K562 (cell line): ENCODE data around the gene SPEM2. TPM values are rescaled to one million over a fixed set of nuclear protein-coding genes. Genes with fewer than 3 reads are reported as not detected.

Experiments
- ATAC-seq: fragments of 200-7000 bp; cut with Tn5 transposase; 3 replicates; pipeline ENCODE4 v1.9.1; 2020; ENCODE audit warnings: moderate library complexity
- BruUV-seq: library from RNA; stranded (reverse); fragments of 400-500 nt; replicated peaks from 2 replicates; lab custom pipeline; 2021; lab: Mats Ljungman, UMichigan
- CTCF ChIA-PET: fragments of 300-600 bp; formaldehyde crosslinking; extraction: SDS; loops from one replicate; lab custom pipeline; 2021; ENCODE audit warnings: low intra/inter-chr PET ratio; lab: Yijun Ruan, JAX
- POLR2A ChIA-PET: fragments of 300-600, 350-650 bp; sonication (Branson Sonifier 250); formaldehyde crosslinking; extraction: SDS; loops from one replicate; lab custom pipeline; 2021; ENCODE audit warnings: antibody characterized with exemption, inconsistent platforms; lab: Yijun Ruan, JAX
- DNase-seq, 4 experiments: peaks; one replicate each; pipeline versions ENCODE4 v3.0.0 to v3.0.0-alpha.2; 2011 to 2018; ENCODE audit warnings: low spot score in 3 of 4, mixed read lengths in 3 of 4; ENCODE audit errors: extremely low read depth in 1 of 4
- FAIRE-seq: peaks from 2 replicates; lab custom pipeline; 2011; peaks lifted over from hg19 to GRCh38; lab: Jason Lieb, UNC
- H2AFZ ChIP-seq: 2 replicates; pipeline ENCODE4 v1.6.0; 2011; ENCODE audit warnings: low read depth, low read length, control low read depth, inconsistent platforms
- H3K27ac ChIP-seq: fragments of 200-600 bp; 3 replicates; pipeline ENCODE4 v1.8.0; 2011; ENCODE audit warnings: low read depth, mild to moderate bottlenecking, control low read depth, inconsistent platforms, low read length, moderate library complexity, mixed read lengths; ENCODE audit errors: extremely low read depth
- H3K27me3 ChIP-seq, 2 experiments: fragments of 300-600 bp in 1 of 2; 2 replicates in 1 of 2; 3 replicates in 1 of 2; pipeline versions ENCODE4 v1.6.0 to v1.8.0; 2011; ENCODE audit warnings: inconsistent platforms in 2 of 2, low read length in 2 of 2, mild to moderate bottlenecking in 1 of 2, mixed read lengths in 1 of 2, moderate library complexity in 1 of 2; ENCODE audit not compliant: control insufficient read depth in 2 of 2, insufficient read depth in 2 of 2
- H3K36me3 ChIP-seq: fragments of 300-600 bp; 3 replicates; pipeline ENCODE4 v1.8.0; 2011; ENCODE audit warnings: mild to moderate bottlenecking, low read length, inconsistent platforms; ENCODE audit not compliant: control insufficient read depth, insufficient read depth
- H3K4me1 ChIP-seq, 2 experiments: fragments of 200-600 bp in 1 of 2; replicated peaks in 1 of 2; 2 replicates in 1 of 2; 3 replicates in 1 of 2; pipeline versions ENCODE4 v1.5.1 to v1.8.0; 2011; ENCODE audit warnings: inconsistent platforms in 2 of 2, low read length in 2 of 2, mild to moderate bottlenecking in 1 of 2, mixed read lengths in 1 of 2, moderate library complexity in 1 of 2; ENCODE audit not compliant: control insufficient read depth in 2 of 2, insufficient read depth in 2 of 2
- H3K4me2 ChIP-seq: 2 replicates; pipeline ENCODE4 v1.6.1; 2011; ENCODE audit warnings: low read length, control low read depth, inconsistent platforms, mixed read lengths; ENCODE audit not compliant: insufficient read depth
- H3K4me3 ChIP-seq: fragments of 200-600 bp; sonication (generic), shearing (Covaris generic); 2 replicates; pipeline ENCODE4 v1.5.1; 2016; ENCODE audit warnings: control low read depth, inconsistent platforms
- H3K79me2 ChIP-seq: fragments of 200-600 bp; 3 replicates; pipeline ENCODE4 v1.8.0; 2011; ENCODE audit warnings: low read length, inconsistent platforms; ENCODE audit not compliant: control insufficient read depth, insufficient read depth
- H3K9ac ChIP-seq, 2 experiments: 2 replicates each; pipeline versions ENCODE4 v1.6.0 to v1.6.1; 2011; ENCODE audit warnings: low read depth in 2 of 2, low read length in 2 of 2, control low read depth in 1 of 2, inconsistent platforms in 1 of 2, mild to moderate bottlenecking in 1 of 2, mixed read lengths in 1 of 2; ENCODE audit not compliant: insufficient read depth in 1 of 2
- H3K9me1 ChIP-seq: one replicate; pipeline ENCODE4 v1.6.0; 2011; ENCODE audit warnings: inconsistent platforms, mild to moderate bottlenecking, low read length, moderate library complexity; ENCODE audit not compliant: control insufficient read depth, insufficient read depth
- H3K9me3 ChIP-seq: replicated peaks from 2 replicates; pipeline ENCODE4 v1.5.1; 2011; ENCODE audit warnings: low read depth, low read length, inconsistent platforms; ENCODE audit not compliant: control insufficient read depth, insufficient read depth
- H4K20me1 ChIP-seq: replicated peaks from 2 replicates; pipeline ENCODE4 v1.6.1; 2011; ENCODE audit warnings: low read length, inconsistent platforms, mixed read lengths; ENCODE audit not compliant: control insufficient read depth, insufficient read depth
- DDX20 ChIP-seq: fragments of 450-650 bp; IDR thresholded peaks from 2 replicates; pipeline ENCODE4 v1.6.1; 2016; ENCODE audit warnings: missing genetic modification characterization, low read depth, mild to moderate bottlenecking, missing compliant biosample characterization, moderate library complexity
- ESRRB ChIP-seq: fragments of 250-450 bp; sonication (Bioruptor Pico); IDR thresholded peaks from 2 replicates; pipeline ENCODE4 v1.5.0; 2020; ENCODE audit warnings: mild to moderate bottlenecking, moderate library complexity, borderline replicate concordance
- HDAC8 ChIP-seq: fragments of 450-650 bp; IDR thresholded peaks from 2 replicates; pipeline ENCODE4 v1.6.1; 2016; ENCODE audit warnings: mild to moderate bottlenecking, missing genetic modification characterization, moderate library complexity, missing compliant biosample characterization
- ILK ChIP-seq: fragments of 450-650 bp; IDR thresholded peaks from 2 replicates; pipeline ENCODE4 v1.6.1; 2016; ENCODE audit warnings: missing genetic modification characterization, low read depth, mild to moderate bottlenecking, missing compliant biosample characterization, moderate library complexity, borderline replicate concordance
- SMAD4 ChIP-seq: fragments of 250-450 bp; sonication (Bioruptor Pico); conservative IDR thresholded peaks from 2 replicates; pipeline ENCODE4 v1.8.0; 2021; ENCODE audit warnings: inconsistent platforms, mild to moderate bottlenecking, moderate library complexity
- STAT5B ChIP-seq: fragments of 250-450 bp; sonication (Bioruptor Pico); IDR thresholded peaks from 2 replicates; pipeline ENCODE4 v1.8.0; 2021; ENCODE audit warnings: mild to moderate bottlenecking, inconsistent platforms
- ZBTB1 ChIP-seq: sonication (generic); formaldehyde crosslinking; IDR thresholded peaks from 2 replicates; pipeline ENCODE4 v1.8.1; 2023; ENCODE audit warnings: missing genetic modification reagents, low read depth, mild to moderate bottlenecking, borderline replicate concordance
- ZNF24 ChIP-seq: fragments of 450-650 bp; IDR thresholded peaks from 2 replicates; pipeline ENCODE4 v1.6.1; 2016
- ZNF583 ChIP-seq: fragments of 250-450 bp; sonication (Bioruptor Pico); IDR thresholded peaks from 2 replicates; pipeline ENCODE4 v1.4.0; 2020
- WGBS: fragments of 100-300 bp; shearing (Covaris generic); methylation state at CpG from one replicate; pipeline ENCODE4 v1.1.6; 2016; ENCODE audit warnings: low coverage, mixed read lengths; ENCODE audit not compliant: insufficient coverage; ENCODE audit errors: missing lambda C conversion rate; 5-methylcytosine and 5-hydroxymethylcytosine counted together
- in situ Hi-C: fragments of 300-500 bp; cut with MboI; formaldehyde crosslinking; loops from 4 replicates; pipeline ENCODE4 v1.15.0; 2018; ENCODE audit warnings: inconsistent platforms, mixed read lengths
- intact Hi-C: fragments of 100-400 bp; cut with micrococcal nuclease; formaldehyde crosslinking; loops from 2 replicates; pipeline ENCODE4 v1.14.2; 2022
- polyA plus RNA-seq, 8 experiments: library from polyadenylated mRNA; depleted of rRNA in 4 of 8; stranded (reverse) in 5 of 8; unstranded in 3 of 8; fragments of >200 nt; fragmentation: Nextera tagmentation in 2 of 8; fragmentation: Illumina TruSeq in 1 of 8; extraction: Ambion mirVana in 2 of 8; extraction: Trizol in 1 of 8; gene quantifications; 2 replicates each; pipeline versions ENCODE4 v1.2.1 to v1.2.3, GENCODE V29; 2011 to 2014; ENCODE audit warnings: inconsistent platforms in 1 of 8, missing spikeins in 1 of 8
- total RNA-seq, 7 experiments: library from RNA; depleted of rRNA in 6 of 7; stranded (reverse); fragments of >200 nt in 6 of 7; fragmentation: Illumina TruSeq in 2 of 7; extraction: Trizol in 2 of 7; gene quantifications; 2 replicates each; pipeline versions ENCODE4 v1.2.1 to v1.2.3, GENCODE V29; 2011 to 2021; ENCODE audit warnings: low replicate concordance in 1 of 7
- TF ChIP-seq, protein P1 (sequence below): sonication (generic); formaldehyde crosslinking; IDR thresholded peaks from 2 replicates; pipeline ENCODE4 v1.8.1; 2023; ENCODE audit warnings: mild to moderate bottlenecking, missing genetic modification reagents
- TF ChIP-seq, protein P2 (sequence below): fragments of 250-450 bp; sonication (Bioruptor Pico); IDR thresholded peaks from 2 replicates; pipeline ENCODE4 v1.4.0; 2020; ENCODE audit warnings: borderline replicate concordance
- TF ChIP-seq, protein P3 (sequence below): fragments of 450-650 bp; formaldehyde crosslinking; IDR thresholded peaks from 2 replicates; pipeline ENCODE4 v1.4.0; 2020; ENCODE audit warnings: mild to moderate bottlenecking, moderate library complexity
- TF ChIP-seq, protein P4 (sequence below): fragments of 250-450 bp; sonication (Bioruptor Pico); IDR thresholded peaks from 2 replicates; pipeline ENCODE4 v1.5.0; 2020; ENCODE audit warnings: mild to moderate bottlenecking

The SPEM2 gene
- total and polyA plus RNA-seq, 9 of the 15 experiments (the other 6 are each of a cell fraction or from before 2014, with no cell fraction given) = not detected

DNA sequence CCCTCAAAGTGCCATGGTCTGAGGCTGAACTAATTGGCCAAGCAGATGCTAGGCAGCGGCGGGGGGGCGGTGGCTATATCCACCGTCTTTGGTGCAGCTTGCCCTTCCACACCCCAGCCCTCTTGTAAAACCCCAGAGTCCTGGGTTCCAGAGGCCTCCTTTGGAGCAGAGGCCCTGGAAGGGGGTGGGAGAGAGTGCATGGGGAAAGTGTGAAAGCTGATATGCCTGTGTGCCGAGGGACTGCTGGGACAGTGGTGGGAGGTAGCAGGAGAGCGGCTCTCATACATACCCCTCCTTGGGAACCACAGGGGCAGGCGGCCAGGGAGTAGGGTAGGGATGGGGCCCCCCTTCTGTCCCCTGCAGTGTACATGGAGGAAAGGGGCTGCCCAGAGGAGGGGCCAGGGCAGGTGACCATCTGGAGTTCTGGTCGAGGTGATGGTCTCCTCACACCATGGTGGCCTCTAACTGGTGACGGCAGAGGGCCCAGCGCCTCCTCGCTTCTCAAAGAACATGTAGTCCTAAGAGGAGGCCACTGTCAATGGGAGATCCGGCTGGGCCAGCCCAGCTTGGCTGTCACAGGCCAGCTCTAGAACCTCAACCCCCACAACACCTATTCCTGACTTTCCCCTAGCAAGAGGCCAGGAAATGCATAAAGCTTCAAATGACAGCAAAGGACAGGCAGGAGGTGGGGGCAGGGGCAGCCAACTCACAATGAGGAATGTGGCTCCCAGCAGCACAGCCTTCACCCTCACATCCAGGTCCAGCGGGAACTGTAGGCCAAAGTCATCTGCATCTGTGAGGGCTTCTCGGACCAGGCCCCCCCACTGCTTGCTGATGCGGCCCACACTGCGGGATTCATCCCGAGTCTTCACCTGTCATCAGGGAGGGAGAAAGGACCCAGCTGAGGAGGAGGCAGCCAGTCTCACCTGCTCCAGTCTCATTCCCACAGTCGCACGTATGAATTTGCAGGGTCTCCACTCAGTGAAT lies 35.2 kb upstream of the SPEM2 start:
- Histone ChIP-seq H3K36me3 (peaks cover 8% of the 10 kb centered on the region; the same call in 1 of the 3 replicates), H3K9ac (peak overlapping the region in 1 of 2 experiments; percentile 13; a peak in 2 of 4 replicates), H3K9me3 (no peaks in the 10 kb centered on the region), H3K4me1 (peaks cover 3 to 23% of the 10 kb centered on the region in 2 experiments; a peak in 4 of 5 replicates), H3K9me1 (no peaks in the 10 kb centered on the region), H4K20me1 (no peaks in the 10 kb centered on the region), H3K27ac (no peak overlapping the region), H3K4me2 (no peak overlapping the region), H3K79me2 (no peaks in the 10 kb centered on the region), H3K4me3 (no peak overlapping the region), H2AFZ (no peak overlapping the region), H3K27me3 (no peaks in the 10 kb centered on the region)
- in situ Hi-C loops (no loop called here), intact Hi-C loops (no loop called here)
- no TSS peak for BruUV-seq
- FAIRE-seq = no peak
- no peak for DNase-seq
- WGBS = 73% methylated on average over 12 of the region's 19 CpGs
- POLR2A ChIA-PET = interaction anchor here (1.1 to 1.5 kb wide), 2 partner anchors 45 to 96 kb away, joined by 3 read pairs; partner anchors contain the start of gene TMEM102
- no peak for ATAC-seq
- CTCF ChIA-PET = no interaction called here
- no peak for TF ChIP-seq ZBTB1 (CRISPR knock-in tag)
- TF ChIP-seq, protein P1, sequence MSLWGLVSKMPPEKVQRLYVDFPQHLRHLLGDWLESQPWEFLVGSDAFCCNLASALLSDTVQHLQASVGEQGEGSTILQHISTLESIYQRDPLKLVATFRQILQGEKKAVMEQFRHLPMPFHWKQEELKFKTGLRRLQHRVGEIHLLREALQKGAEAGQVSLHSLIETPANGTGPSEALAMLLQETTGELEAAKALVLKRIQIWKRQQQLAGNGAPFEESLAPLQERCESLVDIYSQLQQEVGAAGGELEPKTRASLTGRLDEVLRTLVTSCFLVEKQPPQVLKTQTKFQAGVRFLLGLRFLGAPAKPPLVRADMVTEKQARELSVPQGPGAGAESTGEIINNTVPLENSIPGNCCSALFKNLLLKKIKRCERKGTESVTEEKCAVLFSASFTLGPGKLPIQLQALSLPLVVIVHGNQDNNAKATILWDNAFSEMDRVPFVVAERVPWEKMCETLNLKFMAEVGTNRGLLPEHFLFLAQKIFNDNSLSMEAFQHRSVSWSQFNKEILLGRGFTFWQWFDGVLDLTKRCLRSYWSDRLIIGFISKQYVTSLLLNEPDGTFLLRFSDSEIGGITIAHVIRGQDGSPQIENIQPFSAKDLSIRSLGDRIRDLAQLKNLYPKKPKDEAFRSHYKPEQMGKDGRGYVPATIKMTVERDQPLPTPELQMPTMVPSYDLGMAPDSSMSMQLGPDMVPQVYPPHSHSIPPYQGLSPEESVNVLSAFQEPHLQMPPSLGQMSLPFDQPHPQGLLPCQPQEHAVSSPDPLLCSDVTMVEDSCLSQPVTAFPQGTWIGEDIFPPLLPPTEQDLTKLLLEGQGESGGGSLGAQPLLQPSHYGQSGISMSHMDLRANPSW (CRISPR knock-in tag) = no peak
- TF ChIP-seq, protein P2, sequence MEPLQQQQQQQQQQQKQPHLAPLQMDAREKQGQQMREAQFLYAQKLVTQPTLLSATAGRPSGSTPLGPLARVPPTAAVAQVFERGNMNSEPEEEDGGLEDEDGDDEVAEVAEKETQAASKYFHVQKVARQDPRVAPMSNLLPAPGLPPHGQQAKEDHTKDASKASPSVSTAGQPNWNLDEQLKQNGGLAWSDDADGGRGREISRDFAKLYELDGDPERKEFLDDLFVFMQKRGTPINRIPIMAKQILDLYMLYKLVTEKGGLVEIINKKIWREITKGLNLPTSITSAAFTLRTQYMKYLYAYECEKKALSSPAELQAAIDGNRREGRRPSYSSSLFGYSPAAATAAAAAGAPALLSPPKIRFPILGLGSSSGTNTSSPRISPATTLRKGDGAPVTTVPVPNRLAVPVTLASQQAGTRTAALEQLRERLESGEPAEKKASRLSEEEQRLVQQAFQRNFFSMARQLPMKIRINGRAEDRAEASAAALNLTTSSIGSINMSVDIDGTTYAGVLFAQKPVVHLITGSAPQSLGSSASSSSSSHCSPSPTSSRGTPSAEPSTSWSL = no peak
- TF ChIP-seq DDX20 (tag) = no peak
- TF ChIP-seq, protein P3, sequence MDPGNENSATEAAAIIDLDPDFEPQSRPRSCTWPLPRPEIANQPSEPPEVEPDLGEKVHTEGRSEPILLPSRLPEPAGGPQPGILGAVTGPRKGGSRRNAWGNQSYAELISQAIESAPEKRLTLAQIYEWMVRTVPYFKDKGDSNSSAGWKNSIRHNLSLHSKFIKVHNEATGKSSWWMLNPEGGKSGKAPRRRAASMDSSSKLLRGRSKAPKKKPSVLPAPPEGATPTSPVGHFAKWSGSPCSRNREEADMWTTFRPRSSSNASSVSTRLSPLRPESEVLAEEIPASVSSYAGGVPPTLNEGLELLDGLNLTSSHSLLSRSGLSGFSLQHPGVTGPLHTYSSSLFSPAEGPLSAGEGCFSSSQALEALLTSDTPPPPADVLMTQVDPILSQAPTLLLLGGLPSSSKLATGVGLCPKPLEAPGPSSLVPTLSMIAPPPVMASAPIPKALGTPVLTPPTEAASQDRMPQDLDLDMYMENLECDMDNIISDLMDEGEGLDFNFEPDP (CRISPR knock-in tag) = no peak
- no peak for TF ChIP-seq ESRRB
- no peak for TF ChIP-seq ZNF583 (CRISPR knock-in tag)
- no peak for TF ChIP-seq ILK (tag)
- TF ChIP-seq HDAC8 (tag) = no peak
- no peak for TF ChIP-seq SMAD4 (CRISPR knock-in tag)
- no peak for TF ChIP-seq ZNF24
- TF ChIP-seq, protein P4, sequence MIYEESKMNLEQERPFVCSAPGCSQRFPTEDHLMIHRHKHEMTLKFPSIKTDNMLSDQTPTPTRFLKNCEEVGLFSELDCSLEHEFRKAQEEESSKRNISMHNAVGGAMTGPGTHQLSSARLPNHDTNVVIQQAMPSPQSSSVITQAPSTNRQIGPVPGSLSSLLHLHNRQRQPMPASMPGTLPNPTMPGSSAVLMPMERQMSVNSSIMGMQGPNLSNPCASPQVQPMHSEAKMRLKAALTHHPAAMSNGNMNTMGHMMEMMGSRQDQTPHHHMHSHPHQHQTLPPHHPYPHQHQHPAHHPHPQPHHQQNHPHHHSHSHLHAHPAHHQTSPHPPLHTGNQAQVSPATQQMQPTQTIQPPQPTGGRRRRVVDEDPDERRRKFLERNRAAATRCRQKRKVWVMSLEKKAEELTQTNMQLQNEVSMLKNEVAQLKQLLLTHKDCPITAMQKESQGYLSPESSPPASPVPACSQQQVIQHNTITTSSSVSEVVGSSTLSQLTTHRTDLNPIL (CRISPR knock-in tag) = no peak
- no peak for TF ChIP-seq STAT5B
